Fibroblast of the aortic adventitia (primary cell): ENCODE data around the gene MICOS13. TPM values are rescaled to one million over a fixed set of nuclear protein-coding genes. Genes with fewer than 3 reads are reported as not detected.

ENCODE experiments used
- DNase-seq: peaks from one replicate; pipeline ENCODE4 v3.0.0-alpha.2; 2010; ENCODE audit warnings: low read depth
- H3K4me3 ChIP-seq: 2 replicates; pipeline ENCODE4 v1.5.1; 2011; ENCODE audit warnings: low read depth, mild to moderate bottlenecking, control low read depth, low read length, moderate library complexity
- CTCF ChIP-seq: IDR thresholded peaks from 2 replicates; pipeline ENCODE4 v1.5.1; 2011; ENCODE audit warnings: mild to moderate bottlenecking, low read length, control low read depth, inconsistent platforms; ENCODE audit not compliant: insufficient read depth
- total RNA-seq: library from RNA; depleted of rRNA; stranded (reverse); fragments of >200 nt; gene quantifications from 2 replicates; pipeline ENCODE4 v1.2.3, GENCODE V29; 2012; ENCODE audit warnings: low replicate concordance

The MICOS13 gene
- total RNA-seq, 1 donor = 31.1 TPM

- TF ChIP-seq CTCF = no peak
- DNase-seq = peak; percentile 80
- H3K4me3 ChIP-seq = no peak overlapping the region
These were observed 51.9 kb downstream of the MICOS13 start for GRCh38 chr19:5628461-5628860.

Other genes with a start within 250 kb of the MICOS13 start
- gene ZNRF4, start 225.1 kb downstream of the MICOS13 start, total RNA-seq = not detected in 2 replicates
- gene TINCR, start 112.6 kb downstream of the MICOS13 start, total RNA-seq = 0.08 TPM in 1 of 2 replicates, not detected in the other
- gene SAFB2, start 57.7 kb downstream of the MICOS13 start, total RNA-seq = 36.7 and 39.9 TPM in 2 replicates
- 43.5 and 92.9 TPM in 2 replicates for gene SAFB, start 57.4 kb downstream of the MICOS13 start, total RNA-seq
- gene HSD11B1L, start 511 bp upstream of the MICOS13 start, total RNA-seq = 10.8 and 17.2 TPM in 2 replicates
- gene RPL36, start 9.8 kb upstream of the MICOS13 start, total RNA-seq = 87.7 and 296 TPM in 2 replicates
- gene LONP1, start 39.6 kb upstream of the MICOS13 start, total RNA-seq = 80.3 and 130 TPM in 2 replicates
- gene CATSPERD, start 40.1 kb upstream of the MICOS13 start, total RNA-seq = not detected in 2 replicates
- gene PRR22, start 104.2 kb upstream of the MICOS13 start, total RNA-seq = 0.09 and 1.1 TPM in 2 replicates
- 16.9 and 82.9 TPM in 2 replicates for gene DUS3L, start 110.6 kb upstream of the MICOS13 start, total RNA-seq
- gene NRTN, start 124.6 kb upstream of the MICOS13 start, total RNA-seq = 0.09 TPM in 1 of 2 replicates, not detected in the other
- not detected in 2 replicates for gene FUT6, start 159.2 kb upstream of the MICOS13 start, total RNA-seq
- not detected in 2 replicates for gene FUT3, start 170.9 kb upstream of the MICOS13 start, total RNA-seq
- not detected in 2 replicates for gene FUT5, start 190.0 kb upstream of the MICOS13 start, total RNA-seq
- gene NDUFA11, start 223.3 kb upstream of the MICOS13 start, total RNA-seq = 172 and 261 TPM in 2 replicates
- 3.2 and 5.6 TPM in 2 replicates for gene VMAC, start 224.4 kb upstream of the MICOS13 start, total RNA-seq
- gene CAPS, start 233.7 kb upstream of the MICOS13 start, total RNA-seq = 3.5 and 8.5 TPM in 2 replicates